SK-N-SH (cell line): ENCODE measurements around the gene VWDE. TPM values are rescaled to one million over a fixed set of nuclear protein-coding genes. Genes with fewer than 3 reads are reported as not detected.

Experiments
- CTCF ChIA-PET: fragments of 300-600, 350-600 bp; formaldehyde crosslinking; extraction: SDS; loops from one replicate; lab custom pipeline; 2021; lab: Yijun Ruan, JAX
- POLR2A ChIA-PET: fragments of 350-600 bp; sonication (Branson Sonifier 250); formaldehyde crosslinking; extraction: SDS; loops from one replicate; lab custom pipeline; 2020; ENCODE audit warnings: antibody characterized with exemption, inconsistent platforms; lab: Yijun Ruan, JAX
- DNase-seq: peaks from one replicate; pipeline ENCODE4 v3.0.0; 2012
- H2AFZ ChIP-seq: fragments of 200-600 bp; sonication (generic); 2 replicates; pipeline ENCODE4 v1.8.1; 2016; ENCODE audit warnings: antibody characterized with exemption, mild to moderate bottlenecking, low read depth
- H3F3A ChIP-seq: fragments of 200-600 bp; sonication (generic); replicated peaks from 2 replicates; pipeline ENCODE3; 2016; ENCODE audit warnings: antibody characterized with exemption, mild to moderate bottlenecking; ENCODE audit not compliant: insufficient read depth
- H3K27ac ChIP-seq, 2 experiments: fragments of 200-500 bp in 1 of 2; fragments of 200-600 bp in 1 of 2; sonication (Bioruptor generic) in 1 of 2; sonication (generic), shearing (Covaris generic) in 1 of 2; 2 replicates each; pipeline versions ENCODE4 v1.5.1 to v1.6.1; 2014 to 2016; ENCODE audit warnings: low read depth in 2 of 2, inconsistent platforms in 1 of 2, low read length in 1 of 2, mild to moderate bottlenecking in 1 of 2, mixed read lengths in 1 of 2
- H3K27me3 ChIP-seq: fragments of 200-600 bp; sonication (generic), shearing (Covaris generic); 2 replicates; pipeline ENCODE4 v1.6.1; 2016; ENCODE audit warnings: mixed run types; ENCODE audit not compliant: insufficient read depth
- H3K36me3 ChIP-seq, 2 experiments: fragments of 200-500 bp in 1 of 2; fragments of 200-600 bp in 1 of 2; sonication (Bioruptor generic) in 1 of 2; sonication (generic) in 1 of 2; replicated peaks in 1 of 2; 2 replicates each; pipeline versions ENCODE3 to v1.5.1; 2014 to 2016; ENCODE audit warnings: low read length in 1 of 2, mild to moderate bottlenecking in 1 of 2; ENCODE audit not compliant: insufficient read depth in 2 of 2, control insufficient read depth in 1 of 2
- H3K4me1 ChIP-seq, 2 experiments: fragments of 200-500 bp in 1 of 2; fragments of 200-600 bp in 1 of 2; sonication (Bioruptor generic) in 1 of 2; sonication (generic), shearing (Covaris generic) in 1 of 2; 2 replicates each; pipeline versions ENCODE4 v1.5.1 to v1.6.1; 2014 to 2016; ENCODE audit warnings: low read depth in 1 of 2, low read length in 1 of 2, mixed run types in 1 of 2; ENCODE audit not compliant: insufficient read depth in 2 of 2, control insufficient read depth in 1 of 2
- H3K4me2 ChIP-seq: fragments of 200-600 bp; sonication (generic), shearing (Covaris generic); 2 replicates; pipeline ENCODE4 v1.6.1; 2017; ENCODE audit warnings: mixed run types
- H3K4me3 ChIP-seq, 2 experiments: fragments of 200-500 bp in 1 of 2; fragments of 200-600 bp in 1 of 2; sonication (Bioruptor generic) in 1 of 2; sonication (generic), shearing (Covaris generic) in 1 of 2; 2 replicates each; pipeline versions ENCODE4 v1.5.1 to v1.8.1; 2014 to 2016; ENCODE audit warnings: low read depth in 2 of 2, inconsistent platforms in 1 of 2, low read length in 1 of 2, mild to moderate bottlenecking in 1 of 2, mixed read lengths in 1 of 2, moderate library complexity in 1 of 2
- H3K79me2 ChIP-seq: fragments of 200-600 bp; sonication (generic); 2 replicates; pipeline ENCODE4 v1.8.1; 2017; ENCODE audit warnings: mild to moderate bottlenecking; ENCODE audit not compliant: insufficient read depth
- H3K9ac ChIP-seq: fragments of 200-600 bp; sonication (generic); 2 replicates; pipeline ENCODE4 v1.6.1; 2017; ENCODE audit warnings: mixed run types
- H3K9me2 ChIP-seq: fragments of 200-600 bp; sonication (generic); 2 replicates; pipeline ENCODE4 v1.6.1; 2017; ENCODE audit warnings: mixed run types
- H3K9me3 ChIP-seq: fragments of 200-600 bp; sonication (generic); 2 replicates; pipeline ENCODE4 v1.6.1; 2017; ENCODE audit warnings: mixed run types, mild to moderate bottlenecking, moderate library complexity
- H4K20me1 ChIP-seq: fragments of 200-600 bp; sonication (generic); 2 replicates; pipeline ENCODE4 v1.6.1; 2017; ENCODE audit warnings: mild to moderate bottlenecking, mixed run types; ENCODE audit not compliant: insufficient read depth
- CTCF ChIP-seq: fragments of 200-600 bp; sonication (generic); IDR thresholded peaks from 2 replicates; pipeline ENCODE4 v1.6.1; 2017; ENCODE audit warnings: antibody characterized with exemption, mild to moderate bottlenecking, moderate library complexity
- ELF1 ChIP-seq: IDR thresholded peaks from 2 replicates; pipeline ENCODE4 v1.4.0; 2012
- JUND ChIP-seq: IDR thresholded peaks from 2 replicates; pipeline ENCODE4 v1.4.0; 2012
- NRF1 ChIP-seq: IDR thresholded peaks from 2 replicates; pipeline ENCODE4 v1.6.1; 2012; ENCODE audit warnings: low read depth, mild to moderate bottlenecking, low read length
- RAD21 ChIP-seq: IDR thresholded peaks from 2 replicates; pipeline ENCODE4 v1.6.1; 2012; ENCODE audit warnings: mild to moderate bottlenecking, low read length
- RCOR1 ChIP-seq: fragments of 150-350 bp; IDR thresholded peaks from 2 replicates; pipeline ENCODE4 v1.6.1; 2017; ENCODE audit warnings: antibody characterized with exemption, low read length
- REST ChIP-seq: IDR thresholded peaks from 2 replicates; pipeline ENCODE4 v1.6.1; 2012; ENCODE audit warnings: mild to moderate bottlenecking, low read depth, low read length, moderate library complexity
- RXRA ChIP-seq: IDR thresholded peaks from 2 replicates; pipeline ENCODE4 v1.4.0; 2012; ENCODE audit warnings: low read depth, mild to moderate bottlenecking, borderline replicate concordance
- TCF12 ChIP-seq: IDR thresholded peaks from 2 replicates; pipeline ENCODE4 v1.4.0; 2012
- USF2 ChIP-seq: fragments of 150-350 bp; IDR thresholded peaks from 2 replicates; pipeline ENCODE4 v1.6.1; 2017; ENCODE audit warnings: antibody characterized with exemption, low read length, low read depth, borderline replicate concordance
- YY1 ChIP-seq: IDR thresholded peaks from 2 replicates; pipeline ENCODE4 v1.4.0; 2012; ENCODE audit warnings: low read depth, mild to moderate bottlenecking
- ZBTB33 ChIP-seq: IDR thresholded peaks from 2 replicates; pipeline ENCODE4 v1.4.0; 2012; ENCODE audit warnings: low read depth, borderline replicate concordance
- polyA plus RNA-seq, 3 experiments: library from polyadenylated mRNA; depleted of rRNA; stranded (reverse); fragments of >200 nt; gene quantifications; 2 replicates each; pipeline ENCODE4 v1.2.3, GENCODE V29; 2012

Gene VWDE
- polyA plus RNA-seq, 1 of the 3 experiments (the other 2 are of a cell fraction) = not detected

- Histone ChIP-seq H3K4me2 (no peak overlapping the region), H3K9me3 (no peaks in the 10 kb centered on the region), H3F3A (no peaks in the 10 kb centered on the region), H2AFZ (no peak overlapping the region), H3K79me2 (no peaks in the 10 kb centered on the region), H3K4me3 (no peak overlapping the region), H3K9ac (no peak overlapping the region), H3K4me1 (peaks cover 0 to 5% of the 10 kb centered on the region in 2 experiments; a peak in 2 of 4 replicates), H4K20me1 (no peaks in the 10 kb centered on the region), H3K27me3 (0 out of 2 replicates have a peak, but pooled peaks cover 4% of the 10 kb centered on the region), H3K9me2 (no peaks in the 10 kb centered on the region), H3K36me3 (no peaks in the 10 kb centered on the region), H3K27ac (no peak overlapping the region)
- CTCF ChIA-PET = interaction anchor here (0.7 to 6.0 kb wide), 9 partner anchors 17 to 187 kb away, joined by 3 to 68 read pairs (median 6); no protein-coding TSS in a partner anchor
- POLR2A ChIA-PET = no interaction called here
- TF ChIP-seq TCF12 (no peak), ZBTB33 (no peak)
- DNase-seq = no peak
These were observed 32.5 kb upstream of the VWDE start for GRCh38 chr7:12436126-12436525.

- TF ChIP-seq REST = no peak
- peak; percentile 62 for TF ChIP-seq RAD21
- TF ChIP-seq YY1 = no peak
- TF ChIP-seq RXRA = no peak
- TF ChIP-seq USF2 = no peak
- TF ChIP-seq ELF1 = no peak
- TF ChIP-seq RCOR1 = no peak
- TF ChIP-seq JUND = no peak
- TF ChIP-seq NRF1 = no peak
- peak; percentile 82 for TF ChIP-seq CTCF
- TF ChIP-seq, all 33 proteins: peak for 2
- no peaks in the 10 kb centered on the region for H3K79me2 ChIP-seq
- H3K27me3 ChIP-seq = 0 out of 2 replicates have a peak, but pooled peaks cover 2% of the 10 kb centered on the region
- H3K9me3 ChIP-seq = no peaks in the 10 kb centered on the region
- H3K9ac ChIP-seq = no peak overlapping the region
- H3K9me2 ChIP-seq = no peaks in the 10 kb centered on the region
- H3K36me3 ChIP-seq = no peaks in the 10 kb centered on the region
- H3K4me3 ChIP-seq = no peak overlapping the region
- no peaks in the 10 kb centered on the region for H4K20me1 ChIP-seq
- H2AFZ ChIP-seq = no peak overlapping the region
- POLR2A ChIA-PET = no interaction called here
- H3K27ac ChIP-seq = no peak overlapping the region
- no peaks in the 10 kb centered on the region for H3F3A ChIP-seq
- CTCF ChIA-PET = interaction anchor here (0.7 to 2.0 kb wide), 36 partner anchors 9 to 588 kb away, joined by 3 to 33 read pairs (median 5); partner anchors contain the start of gene VWDE
- DNase-seq = peak; percentile 29
- H3K4me1 ChIP-seq = peaks cover 0 to 5% of the 10 kb centered on the region in 2 experiments; a peak in 2 of 4 replicates
- no peak overlapping the region for H3K4me2 ChIP-seq
These were observed 30.5 kb upstream of the VWDE start for GRCh38 chr7:12434012-12434642.
